UCSD-AML1 (cell line): ENCODE data around the gene FARS2.

Experiments
- DNase-seq: peaks from one replicate; lab custom pipeline; 2025; ENCODE audit not compliant: unreplicated experiment; lab: John Stamatoyannopoulos, UW

The FARS2 gene

GRCh38 chr6:5525209-5525608 lies 263.9 kb downstream of the FARS2 start:
- DNase-seq = no peak

GRCh38 chr6:5529015-5529414 lies 267.7 kb downstream of the FARS2 start:
- no peak for DNase-seq

GRCh38 chr6:5529733-5530132 lies 268.4 kb downstream of the FARS2 start:
- no peak for DNase-seq

DNA sequence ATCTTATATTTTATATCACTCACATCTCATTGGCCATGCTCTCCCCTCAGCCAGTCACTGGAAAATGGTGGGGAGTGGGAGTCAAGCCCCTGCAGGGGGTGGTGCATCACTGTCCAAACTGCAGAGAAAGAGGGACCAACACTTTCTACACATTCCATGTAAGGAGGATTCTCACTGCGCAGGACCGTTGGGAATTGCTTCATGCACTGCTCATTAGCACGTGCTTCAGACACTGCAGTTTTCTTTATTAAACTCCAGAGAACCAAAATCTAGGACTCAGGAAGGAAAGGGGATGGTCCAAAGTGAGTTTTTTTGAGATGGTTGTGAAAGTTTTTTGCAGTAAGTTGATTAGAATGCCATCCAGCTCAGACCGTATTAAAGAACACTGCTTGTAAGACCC lies 269.8 kb downstream of the FARS2 start:
- no peak for DNase-seq

DNA sequence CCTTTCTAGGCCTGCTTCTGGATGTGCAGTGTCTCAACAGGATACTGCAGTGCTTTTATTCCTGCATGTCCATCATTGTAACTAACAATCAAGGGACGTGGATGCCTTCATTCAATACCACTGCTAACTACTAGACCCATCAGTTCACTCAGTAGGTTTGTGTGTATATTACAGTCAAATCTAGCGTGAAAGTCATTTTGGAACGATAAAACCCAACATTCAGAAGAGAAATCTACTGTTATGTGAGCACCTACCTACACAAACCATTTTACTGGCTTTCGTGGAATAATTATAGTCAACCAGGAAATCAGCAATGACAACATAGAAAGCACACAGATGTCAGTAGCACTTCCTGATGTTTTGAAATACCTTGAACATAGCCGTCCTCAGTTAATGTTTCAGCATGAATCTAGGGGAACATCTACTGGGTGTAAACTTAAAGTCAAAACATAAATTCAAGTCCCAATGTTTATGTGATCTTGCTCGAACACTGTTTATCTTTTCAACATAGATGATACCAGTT lies 270.6 kb downstream of the FARS2 start:
- no peak for DNase-seq

- no peak for DNase-seq
These were observed 271.6 kb downstream of the FARS2 start for GRCh38 chr6:5532941-5533340.

GRCh38 chr6:5534643-5535042 lies 273.3 kb downstream of the FARS2 start:
- DNase-seq = no peak

- DNase-seq = no peak
These were observed 275.3 kb downstream of the FARS2 start for GRCh38 chr6:5536644-5537043.

DNA sequence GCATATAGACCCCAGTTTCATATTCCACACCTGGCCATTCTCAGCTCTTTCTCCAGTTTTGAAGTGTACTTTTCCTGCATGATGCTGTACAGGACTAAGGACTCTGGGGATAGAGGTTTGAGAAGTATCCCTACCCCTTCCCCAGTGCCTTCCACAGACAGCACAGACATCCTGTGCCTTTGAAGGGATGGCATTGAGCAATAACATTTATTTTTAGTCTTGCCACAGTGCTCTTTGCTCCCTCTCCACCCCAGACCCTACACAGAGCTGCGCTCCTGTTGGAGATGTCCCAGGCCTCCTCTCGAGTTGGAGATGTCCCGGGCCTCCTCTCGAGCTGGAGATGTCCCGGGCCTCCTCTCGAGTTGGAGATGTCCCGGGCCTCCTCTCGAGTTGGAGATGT lies 275.8 kb downstream of the FARS2 start:
- DNase-seq = no peak

DNA sequence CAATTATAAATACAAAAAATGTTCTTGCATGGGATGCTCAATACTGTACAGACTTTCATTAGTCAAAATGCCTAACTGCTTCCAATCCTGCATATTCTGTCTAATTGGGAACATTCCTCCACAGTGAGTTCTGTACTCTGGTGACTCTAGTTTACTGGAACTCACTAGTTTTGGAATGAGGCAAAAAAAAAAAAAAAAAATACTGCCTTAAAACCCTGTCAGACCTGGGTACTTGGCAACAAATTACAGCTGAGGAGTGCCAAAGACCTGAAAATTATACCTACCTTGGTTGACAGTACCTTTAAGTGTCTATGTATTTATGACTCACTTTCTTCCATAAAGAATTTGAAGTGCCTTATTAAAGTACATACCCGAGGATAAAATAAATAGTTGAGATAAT lies 276.7 kb downstream of the FARS2 start:
- no peak for DNase-seq

DNA sequence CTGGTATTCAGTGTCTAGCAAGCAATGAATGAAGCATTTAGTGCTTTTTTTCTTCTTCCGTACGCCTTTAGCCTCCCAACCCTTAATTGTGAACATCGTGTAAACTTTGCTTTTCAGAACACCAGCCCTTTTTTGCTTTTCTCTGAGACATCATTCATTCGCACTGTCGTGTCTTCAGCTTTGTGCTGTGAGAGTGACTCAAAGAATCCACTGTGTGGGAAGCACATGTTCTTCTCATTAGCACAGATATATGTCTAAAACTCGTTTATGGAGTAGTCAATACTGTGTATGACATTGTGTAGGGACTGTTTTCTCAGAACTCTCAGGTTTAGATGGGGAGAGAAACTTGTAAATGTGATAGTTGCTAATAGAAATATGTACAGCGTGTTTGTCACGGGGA lies 279.1 kb downstream of the FARS2 start:
- DNase-seq = no peak

GRCh38 chr6:5541025-5541424 lies 279.7 kb downstream of the FARS2 start:
- DNase-seq = no peak

GRCh38 chr6:5541751-5542432 lies 280.6 kb downstream of the FARS2 start:
- no peak for DNase-seq

GRCh38 chr6:5547556-5547955 lies 286.2 kb downstream of the FARS2 start:
- no peak for DNase-seq

DNA sequence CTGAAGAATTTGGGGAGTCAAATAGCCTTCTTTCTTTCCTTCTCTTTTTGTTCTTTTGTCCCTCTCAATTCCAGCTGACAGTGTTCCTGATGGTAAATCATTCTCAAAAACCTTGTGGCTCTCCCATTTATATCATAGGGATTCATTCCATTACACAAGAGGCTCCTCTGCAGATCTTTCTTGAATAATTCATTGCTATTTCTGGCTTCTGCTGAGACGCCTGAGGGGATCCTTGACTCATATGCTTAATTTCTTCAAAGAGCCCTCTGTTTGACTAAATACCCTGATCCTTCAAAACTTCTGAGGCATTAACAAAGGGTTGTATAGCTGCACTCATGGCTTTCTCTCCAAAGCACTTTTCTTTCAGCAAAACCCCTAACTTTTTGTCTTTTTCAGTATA lies 289.3 kb downstream of the FARS2 start:
- DNase-seq = no peak

DNA sequence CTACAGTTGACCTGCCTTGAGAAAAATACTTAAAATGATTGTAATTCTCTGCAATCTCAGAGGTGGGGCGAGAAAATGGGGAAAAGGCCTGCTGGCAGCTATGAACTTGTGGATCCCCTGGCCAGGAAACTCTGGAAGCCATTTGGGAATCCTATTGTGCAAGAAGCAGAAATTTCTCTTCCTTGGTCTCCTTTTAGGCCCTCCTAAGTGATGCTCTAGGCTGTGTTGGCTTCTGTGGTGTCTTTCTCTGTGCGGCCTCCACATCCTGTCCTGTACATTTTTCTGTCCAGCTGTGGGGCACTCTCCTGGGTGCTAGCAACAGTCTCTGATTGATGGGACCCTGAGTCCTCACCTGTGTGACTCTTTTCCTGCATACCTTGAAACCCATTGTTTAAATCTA lies 290.9 kb downstream of the FARS2 start:
- no peak for DNase-seq

DNA sequence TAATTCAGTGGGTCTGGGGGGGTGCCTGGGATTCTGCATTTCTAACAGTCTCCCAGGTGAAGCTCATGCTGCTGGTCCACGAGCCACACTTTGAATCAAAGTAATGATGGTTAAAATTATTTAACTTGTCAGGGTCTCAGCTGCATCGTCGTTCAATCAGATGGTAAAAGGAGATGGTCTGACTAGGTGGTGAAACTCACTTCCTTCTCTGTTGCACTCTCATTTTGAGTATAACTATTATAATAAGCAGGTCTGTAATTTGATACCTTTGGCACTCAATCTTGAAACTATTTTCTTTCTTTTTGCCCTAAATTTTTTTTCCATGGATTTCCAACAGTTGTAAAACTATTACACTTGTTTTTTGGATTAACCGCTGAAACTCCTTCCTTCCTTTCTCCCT lies 292.5 kb downstream of the FARS2 start:
- no peak for DNase-seq

GRCh38 chr6:5554226-5554625 lies 292.9 kb downstream of the FARS2 start:
- no peak for DNase-seq

- DNase-seq = no peak
These were observed 294.7 kb downstream of the FARS2 start for GRCh38 chr6:5556011-5556410.

DNA sequence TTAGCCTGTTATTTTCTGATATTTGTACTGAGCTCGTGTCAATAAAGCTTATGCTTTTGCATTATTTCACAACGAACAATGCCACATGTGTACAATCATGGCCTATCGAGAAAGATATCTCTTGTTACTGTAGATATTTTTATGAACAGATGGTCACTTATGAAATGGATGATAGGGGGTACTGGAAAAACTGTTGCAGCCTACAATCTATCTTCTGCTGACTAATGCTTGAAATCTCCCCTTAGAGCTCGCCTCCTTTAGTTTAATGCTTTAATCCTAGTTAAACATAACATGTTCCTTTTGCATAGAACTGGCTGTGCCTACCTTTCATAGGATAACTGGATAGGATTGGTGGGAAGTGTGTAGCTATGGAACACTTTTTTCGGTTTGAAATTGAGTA lies 296.2 kb downstream of the FARS2 start:
- DNase-seq = no peak

DNA sequence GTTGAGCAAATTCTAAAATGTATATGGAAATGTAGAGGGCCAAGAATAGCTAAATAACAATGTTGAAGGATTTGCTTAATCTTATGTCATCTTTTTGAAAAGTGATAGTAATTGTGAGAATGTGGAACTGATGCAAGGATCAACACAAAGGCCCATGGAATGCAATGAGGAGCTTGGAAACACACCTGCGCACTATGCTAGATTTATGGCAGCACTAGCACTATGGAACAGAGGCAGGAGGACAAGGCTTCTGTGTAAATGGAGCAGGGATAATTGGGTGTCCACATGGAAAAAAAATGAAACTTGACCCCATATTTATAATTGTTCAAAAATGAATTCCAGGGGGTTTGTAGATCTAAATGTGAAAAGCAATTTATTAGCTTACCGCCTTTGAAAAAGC lies 298.3 kb downstream of the FARS2 start:
- DNase-seq = no peak

DNA sequence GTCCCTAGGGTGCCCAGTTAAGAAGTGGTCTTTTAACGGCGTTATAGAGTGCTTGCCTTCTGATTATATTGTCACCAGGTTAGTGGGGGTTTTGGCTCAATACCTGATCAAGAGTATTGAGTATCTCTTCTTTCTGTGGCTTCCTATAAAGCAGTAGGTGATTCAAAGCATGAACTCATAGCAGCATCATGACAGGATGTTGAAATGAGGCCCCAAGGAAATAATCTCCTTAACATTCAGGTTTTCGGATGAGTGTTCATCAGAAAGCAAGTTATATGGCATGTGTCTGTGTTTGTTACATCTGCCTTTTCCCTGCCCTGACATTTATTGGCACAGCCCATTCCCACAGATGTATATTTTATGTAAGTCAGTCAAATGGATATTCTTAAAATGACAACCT lies 301.0 kb downstream of the FARS2 start:
- no peak for DNase-seq

GRCh38 chr6:5563086-5563485 lies 301.8 kb downstream of the FARS2 start:
- no peak for DNase-seq
